Measurements from ENCODE around the gene ADAMTS17. TPM values are rescaled to one million over a fixed set of nuclear protein-coding genes. Genes with fewer than 3 reads are reported as not detected.

The ADAMTS17 gene
- total RNA-seq, 1 donor from 2014 or later: 0.83 TPM

DNA sequence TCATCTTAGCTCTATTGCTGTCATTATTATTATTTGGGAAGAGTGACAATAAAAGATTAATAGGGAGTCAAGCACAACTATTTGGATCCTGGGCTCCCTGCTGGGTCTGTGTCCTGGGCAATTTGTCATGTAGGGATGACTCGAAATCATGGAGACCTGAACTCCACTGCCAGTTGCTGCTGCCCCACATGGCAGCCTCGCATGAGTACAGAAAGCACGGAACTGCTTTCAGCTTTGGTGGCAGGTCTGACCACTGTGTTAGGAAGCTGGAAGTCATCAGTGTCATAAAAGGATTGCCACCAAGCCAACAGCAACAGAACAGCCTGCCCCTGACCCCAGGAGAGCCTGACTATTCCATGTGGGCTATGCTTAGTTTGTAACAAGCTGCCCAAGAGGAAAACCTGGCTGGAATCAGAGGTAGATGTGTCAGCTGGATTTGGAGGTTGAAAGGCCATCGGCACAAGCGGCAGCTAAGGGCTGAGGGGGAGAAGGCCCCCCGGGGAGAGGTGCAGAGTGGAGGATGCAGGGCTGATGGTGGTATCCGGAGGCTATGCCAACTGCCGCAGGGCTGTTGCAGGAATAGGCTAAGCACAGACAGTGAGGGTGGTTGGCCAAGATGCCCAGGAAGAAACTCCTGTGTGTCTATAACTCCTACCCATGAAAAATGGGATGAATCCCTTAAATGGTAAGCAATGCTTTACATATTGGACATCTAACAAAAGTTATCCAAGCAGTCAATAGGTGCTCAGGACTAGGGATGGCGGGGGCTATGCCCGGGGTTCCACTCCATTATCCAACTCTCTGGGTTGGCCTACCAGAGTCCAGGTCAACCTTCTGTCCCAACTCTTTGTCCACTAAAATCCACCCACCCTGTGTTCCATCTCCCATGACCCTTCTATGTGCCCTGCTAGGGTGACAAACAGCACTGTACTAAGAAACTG is 291.6 kb downstream of the ADAMTS17 start:
- Mint-ChIP-seq H3K27ac (no peak overlapping the region), H3K9me3 (peaks cover 4% of the 10 kb centered on the region), H3K27me3 (ENCODE audit: insufficient read depth) (no peaks in the 10 kb centered on the region), H3K4me1 (ENCODE audit: low read depth) (peaks cover 5% of the 10 kb centered on the region), H3K36me3 (ENCODE audit: low read depth) (no peaks in the 10 kb centered on the region), H3K4me3 (no peak overlapping the region)
- intact Hi-C loops (cut with micrococcal nuclease): no loop called here
- DNase-seq (ENCODE audit: low spot score): no peak

DNA sequence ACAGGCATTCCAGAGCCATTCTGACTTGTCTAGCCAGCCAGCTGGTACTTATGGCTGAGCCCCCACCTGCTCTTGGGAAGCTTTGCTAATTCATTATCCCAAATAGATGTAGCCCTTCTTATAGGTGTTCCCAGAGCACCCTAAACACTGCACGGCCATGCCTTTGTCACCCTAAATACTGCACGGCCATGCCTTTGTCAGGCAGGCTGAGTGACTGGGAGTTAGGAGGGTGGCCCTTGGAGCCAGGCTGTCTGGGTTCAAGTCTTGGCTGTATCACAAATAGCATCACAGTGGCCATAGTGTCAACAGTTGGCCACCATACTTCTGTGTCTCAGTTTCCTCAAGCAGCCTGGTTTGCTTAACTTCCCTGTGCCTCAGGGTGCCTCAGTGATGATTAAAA is 292.3 kb downstream of the ADAMTS17 start:
- Mint-ChIP-seq H3K27ac (no peak overlapping the region), H3K9me3 (peaks cover 4% of the 10 kb centered on the region), H3K36me3 (ENCODE audit: low read depth) (no peaks in the 10 kb centered on the region), H3K4me1 (ENCODE audit: low read depth) (peaks cover 5% of the 10 kb centered on the region), H3K4me3 (no peak overlapping the region), H3K27me3 (ENCODE audit: insufficient read depth) (no peaks in the 10 kb centered on the region)
- no peak for DNase-seq (ENCODE audit: low spot score)
- intact Hi-C loops (cut with micrococcal nuclease): no loop called here

DNA sequence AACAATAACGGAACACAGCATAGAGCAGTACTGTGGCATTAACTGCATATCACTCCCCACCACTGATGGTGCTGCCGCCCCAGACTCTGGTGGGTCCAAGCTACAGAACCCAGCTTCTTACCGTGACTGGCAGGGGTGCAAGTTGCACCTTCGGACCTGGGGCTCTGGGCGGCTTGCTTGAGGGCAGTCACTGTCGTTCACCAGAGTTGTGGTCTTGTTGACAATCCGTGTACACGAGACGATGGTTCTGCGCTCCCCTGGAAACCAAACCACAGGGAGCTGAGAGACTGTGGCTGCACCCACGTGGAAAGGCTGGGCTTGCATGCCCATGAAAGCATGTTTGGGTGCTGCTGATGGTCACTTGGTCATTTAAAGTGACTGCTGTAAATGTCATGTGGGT is 293.0 kb downstream of the ADAMTS17 start:
- H3K4me3 Mint-ChIP-seq: no peak overlapping the region
- peaks cover 11% of the 10 kb centered on the region for H3K4me1 Mint-ChIP-seq (ENCODE audit: low read depth)
- H3K9me3 Mint-ChIP-seq: peaks cover 4% of the 10 kb centered on the region
- no peaks in the 10 kb centered on the region for H3K27me3 Mint-ChIP-seq (ENCODE audit: insufficient read depth)
- no peak for DNase-seq (ENCODE audit: low spot score)
- intact Hi-C loops (cut with micrococcal nuclease): no loop called here
- H3K36me3 Mint-ChIP-seq (ENCODE audit: low read depth): no peaks in the 10 kb centered on the region
- no peak overlapping the region for H3K27ac Mint-ChIP-seq

DNA sequence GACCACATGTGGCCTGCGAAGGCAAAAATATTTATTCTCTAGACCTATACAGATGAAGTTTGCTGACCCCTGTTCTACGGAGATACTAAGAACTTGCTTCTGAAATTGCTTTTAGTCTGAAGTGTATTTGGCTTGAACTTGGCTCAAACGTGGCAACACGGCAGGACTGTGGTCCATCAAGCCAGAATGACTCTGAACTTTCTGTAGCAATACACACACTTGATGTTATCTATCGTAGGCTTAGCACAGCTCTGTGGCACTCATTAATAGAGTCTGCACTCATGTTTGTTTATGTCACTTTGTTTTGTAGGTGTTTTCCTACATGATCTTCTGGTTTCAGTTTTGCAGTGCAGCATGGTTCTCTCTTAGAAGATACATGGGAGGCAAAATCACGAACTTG is 298.1 kb downstream of the ADAMTS17 start:
- Mint-ChIP-seq H3K9me3 (peaks cover 4% of the 10 kb centered on the region), H3K36me3 (ENCODE audit: low read depth) (no peaks in the 10 kb centered on the region), H3K27me3 (ENCODE audit: insufficient read depth) (peaks cover 4% of the 10 kb centered on the region), H3K27ac (no peak overlapping the region), H3K4me3 (no peak overlapping the region), H3K4me1 (ENCODE audit: low read depth) (peaks cover 22% of the 10 kb centered on the region)
- intact Hi-C loops (cut with micrococcal nuclease): no loop called here
- DNase-seq (ENCODE audit: low spot score): no peak

DNA sequence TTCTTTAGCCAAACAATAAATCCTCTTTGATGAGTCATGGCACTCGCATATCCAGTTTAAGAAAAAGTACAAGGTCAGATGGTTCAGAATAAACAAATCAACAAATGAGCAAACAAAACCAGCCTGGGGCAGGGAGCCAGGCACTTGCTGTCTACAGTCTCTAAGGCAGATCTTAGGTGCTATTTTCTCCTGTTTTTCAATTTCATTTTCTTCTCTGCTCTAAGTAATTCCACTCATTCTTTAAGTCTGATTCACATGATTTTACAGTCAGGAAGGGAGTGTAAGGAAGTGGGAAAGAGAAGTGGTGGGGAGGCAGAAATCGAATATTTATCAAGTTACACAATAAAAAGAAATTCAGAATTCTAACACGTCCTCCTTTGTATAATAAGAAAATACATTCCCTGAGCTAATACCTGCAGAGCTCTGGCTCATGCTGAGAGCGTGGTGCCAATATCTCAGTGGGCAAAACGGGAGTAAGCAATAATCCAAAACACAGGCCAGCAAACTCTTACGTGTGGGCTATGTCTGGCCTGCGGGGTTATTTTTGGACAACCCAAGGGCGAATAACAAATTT is 298.6 kb downstream of the ADAMTS17 start:
- Mint-ChIP-seq H3K27ac (no peak overlapping the region), H3K4me3 (no peak overlapping the region), H3K27me3 (ENCODE audit: insufficient read depth) (peaks cover 4% of the 10 kb centered on the region), H3K4me1 (ENCODE audit: low read depth) (peaks cover 22% of the 10 kb centered on the region), H3K9me3 (peaks cover 4% of the 10 kb centered on the region), H3K36me3 (ENCODE audit: low read depth) (no peaks in the 10 kb centered on the region)
- no peak for DNase-seq (ENCODE audit: low spot score)
- intact Hi-C loops (cut with micrococcal nuclease): no loop called here

DNA sequence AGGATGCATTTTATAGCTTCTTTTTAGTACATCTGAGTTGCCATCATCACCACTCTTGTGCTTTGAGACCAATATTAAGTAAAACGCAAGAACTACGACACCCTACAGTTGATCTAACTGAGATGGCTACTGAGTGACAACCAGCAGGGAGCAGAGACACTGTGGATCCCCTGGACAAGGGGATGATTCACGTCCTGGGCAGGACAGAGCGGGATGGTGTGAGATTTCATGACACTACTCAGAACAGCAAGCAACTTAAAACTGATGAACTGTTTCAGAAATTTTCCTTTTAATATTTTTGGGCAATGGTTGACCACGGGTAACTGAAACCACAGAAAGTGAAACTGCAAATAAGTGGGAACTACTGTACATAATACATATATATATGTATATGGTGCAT is 299.2 kb downstream of the ADAMTS17 start:
- Mint-ChIP-seq H3K27ac (no peak overlapping the region), H3K4me1 (ENCODE audit: low read depth) (peaks cover 22% of the 10 kb centered on the region), H3K4me3 (no peak overlapping the region), H3K36me3 (ENCODE audit: low read depth) (no peaks in the 10 kb centered on the region), H3K27me3 (ENCODE audit: insufficient read depth) (peaks cover 4% of the 10 kb centered on the region), H3K9me3 (peaks cover 4% of the 10 kb centered on the region)
- intact Hi-C loops (cut with micrococcal nuclease): no loop called here
- DNase-seq (ENCODE audit: low spot score): no peak

DNA sequence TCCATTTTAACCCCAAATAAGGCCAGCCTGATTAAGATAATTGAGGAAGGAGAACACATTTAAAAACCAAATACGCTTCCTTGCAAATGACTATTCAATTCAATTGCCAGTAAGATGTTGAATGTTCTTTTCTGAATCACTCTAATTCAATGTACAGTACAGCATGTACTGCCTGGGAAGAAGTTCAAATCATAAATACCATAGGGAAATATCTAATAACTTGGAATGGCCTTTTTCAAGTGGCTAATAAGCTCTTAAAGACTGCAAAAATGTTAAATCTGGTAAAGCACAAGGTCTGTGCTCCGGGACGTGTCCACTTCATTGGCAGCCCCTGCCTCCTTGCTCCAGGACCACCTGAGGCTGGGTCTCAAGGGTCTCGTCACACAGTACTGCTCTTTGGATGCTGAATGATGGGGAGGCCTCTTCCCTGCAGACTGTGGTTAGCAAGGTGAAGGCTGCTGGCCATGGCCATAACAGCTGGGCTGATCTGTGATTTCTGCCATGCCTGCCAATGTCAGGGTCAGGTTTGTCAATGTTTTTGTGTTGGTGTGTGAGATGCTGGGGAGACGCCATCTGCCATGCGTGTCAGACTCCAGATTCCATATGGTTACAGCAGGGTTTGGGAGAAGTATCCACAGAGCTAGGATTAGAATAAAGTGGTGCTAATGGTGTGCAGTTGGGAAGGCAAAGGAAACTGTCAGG is 300.5 kb downstream of the ADAMTS17 start:
- H3K27ac Mint-ChIP-seq: no peak overlapping the region
- no peaks in the 10 kb centered on the region for H3K36me3 Mint-ChIP-seq (ENCODE audit: low read depth)
- peaks cover 22% of the 10 kb centered on the region for H3K4me1 Mint-ChIP-seq (ENCODE audit: low read depth)
- DNase-seq (ENCODE audit: low spot score): no peak
- no peaks in the 10 kb centered on the region for H3K9me3 Mint-ChIP-seq
- intact Hi-C loops (cut with micrococcal nuclease): loop anchor here (2.0 kb wide), 1 partner anchor 298 kb away; no protein-coding TSS in a partner anchor
- peaks cover 4% of the 10 kb centered on the region for H3K27me3 Mint-ChIP-seq (ENCODE audit: insufficient read depth)
- H3K4me3 Mint-ChIP-seq: no peak overlapping the region

DNA sequence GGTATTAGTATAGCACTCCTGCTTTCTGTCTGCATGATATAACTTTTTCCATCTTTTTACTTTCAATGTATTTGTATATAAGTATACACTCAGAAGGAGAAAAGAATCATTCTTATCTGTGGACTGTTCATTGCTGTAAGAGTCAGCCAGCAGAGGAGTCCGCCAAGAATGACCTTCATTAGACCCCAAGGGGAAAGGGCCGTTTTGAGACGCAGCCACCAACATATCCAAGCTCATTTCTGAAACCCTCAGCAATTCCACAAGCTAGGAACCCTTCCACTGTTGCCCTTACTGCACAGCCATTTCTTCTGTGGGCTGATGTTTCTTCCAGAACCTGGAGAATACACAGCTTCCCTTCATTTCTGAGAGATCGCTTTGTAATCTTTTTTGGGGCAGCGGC is 301.8 kb downstream of the ADAMTS17 start:
- Mint-ChIP-seq H3K27ac (no peak overlapping the region), H3K9me3 (no peaks in the 10 kb centered on the region), H3K4me1 (ENCODE audit: low read depth) (peaks cover 22% of the 10 kb centered on the region), H3K36me3 (ENCODE audit: low read depth) (no peaks in the 10 kb centered on the region), H3K4me3 (no peak overlapping the region), H3K27me3 (ENCODE audit: insufficient read depth) (peaks cover 4% of the 10 kb centered on the region)
- DNase-seq (ENCODE audit: low spot score): no peak
- intact Hi-C loops (cut with micrococcal nuclease): loop anchor here (2.0 kb wide), 1 partner anchor 299 kb away; no protein-coding TSS in a partner anchor

DNA sequence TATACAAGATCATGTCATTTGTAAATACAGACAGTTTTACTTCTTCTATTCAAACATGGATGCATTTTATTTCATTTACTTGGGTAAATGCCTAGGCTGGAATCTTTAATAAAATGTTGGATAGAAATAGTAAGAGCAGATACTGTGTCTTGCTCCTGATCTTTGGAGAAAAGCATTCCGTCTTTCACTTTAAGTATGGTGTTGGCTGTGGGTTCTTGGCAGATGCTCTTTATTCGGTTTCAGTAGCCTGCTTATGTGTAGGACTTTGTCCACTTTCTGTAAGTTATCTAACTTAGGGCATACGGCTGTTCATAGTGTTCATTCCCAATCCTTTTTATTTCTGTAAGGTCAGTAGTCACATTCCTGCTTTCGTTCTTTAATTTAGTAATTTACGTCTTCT is 303.0 kb downstream of the ADAMTS17 start:
- peaks cover 15% of the 10 kb centered on the region for H3K4me1 Mint-ChIP-seq (ENCODE audit: low read depth)
- intact Hi-C loops (cut with micrococcal nuclease): no loop called here
- no peak overlapping the region for H3K4me3 Mint-ChIP-seq
- H3K9me3 Mint-ChIP-seq: no peaks in the 10 kb centered on the region
- H3K27ac Mint-ChIP-seq: no peak overlapping the region
- no peaks in the 10 kb centered on the region for H3K36me3 Mint-ChIP-seq (ENCODE audit: low read depth)
- no peak for DNase-seq (ENCODE audit: low spot score)
- peaks cover 4% of the 10 kb centered on the region for H3K27me3 Mint-ChIP-seq (ENCODE audit: insufficient read depth)

DNA sequence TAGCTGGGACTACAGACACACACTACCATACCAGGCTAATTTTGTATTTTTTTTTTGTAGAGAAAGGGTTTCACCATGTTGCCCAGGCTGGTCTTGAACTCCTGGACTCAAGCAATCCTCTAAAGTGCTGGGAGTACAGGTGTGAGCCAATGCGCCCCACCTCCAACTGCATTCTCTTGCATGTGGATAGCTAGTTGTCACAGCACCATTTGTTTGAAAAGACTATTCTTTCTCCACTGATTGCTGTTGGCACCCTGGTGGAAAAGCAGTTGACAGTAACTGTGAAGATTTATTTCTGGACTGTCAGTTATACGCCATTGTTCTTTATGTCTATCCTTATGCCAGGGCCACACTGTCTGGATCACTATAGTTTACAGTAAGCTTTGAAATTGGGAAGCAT is 303.9 kb downstream of the ADAMTS17 start:
- Mint-ChIP-seq H3K27me3 (ENCODE audit: insufficient read depth) (peaks cover 4% of the 10 kb centered on the region), H3K4me3 (no peak overlapping the region), H3K9me3 (no peaks in the 10 kb centered on the region), H3K36me3 (ENCODE audit: low read depth) (no peaks in the 10 kb centered on the region), H3K4me1 (ENCODE audit: low read depth) (peaks cover 7% of the 10 kb centered on the region), H3K27ac (no peak overlapping the region)
- intact Hi-C loops (cut with micrococcal nuclease): no loop called here
- no peak for DNase-seq (ENCODE audit: low spot score)

DNA sequence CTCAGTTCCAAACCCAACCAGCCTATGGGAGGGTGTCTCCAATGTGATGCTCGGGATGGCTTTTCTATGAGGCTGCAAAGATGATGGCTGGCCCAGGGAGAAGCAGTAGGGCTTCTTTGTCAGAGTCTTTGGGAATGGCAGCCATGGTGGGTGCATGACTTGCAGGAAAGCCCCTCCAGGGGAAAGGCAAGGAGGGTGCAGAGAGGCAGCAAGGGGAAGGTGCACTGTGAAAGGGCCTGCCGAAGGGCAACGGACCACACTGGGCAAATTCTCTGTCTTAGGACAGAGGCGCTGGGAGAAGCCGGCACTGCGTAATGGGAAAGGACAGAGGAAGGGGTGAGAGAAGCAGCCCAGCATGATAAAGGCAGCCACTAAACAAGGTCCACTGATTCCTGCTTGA is 305.8 kb downstream of the ADAMTS17 start:
- intact Hi-C loops (cut with micrococcal nuclease): no loop called here
- H3K4me1 Mint-ChIP-seq (ENCODE audit: low read depth): no peaks in the 10 kb centered on the region
- DNase-seq (ENCODE audit: low spot score): no peak
- no peaks in the 10 kb centered on the region for H3K36me3 Mint-ChIP-seq (ENCODE audit: low read depth)
- H3K27ac Mint-ChIP-seq: no peak overlapping the region
- no peak overlapping the region for H3K4me3 Mint-ChIP-seq
- no peaks in the 10 kb centered on the region for H3K9me3 Mint-ChIP-seq
- H3K27me3 Mint-ChIP-seq (ENCODE audit: insufficient read depth): peaks cover 4% of the 10 kb centered on the region

DNA sequence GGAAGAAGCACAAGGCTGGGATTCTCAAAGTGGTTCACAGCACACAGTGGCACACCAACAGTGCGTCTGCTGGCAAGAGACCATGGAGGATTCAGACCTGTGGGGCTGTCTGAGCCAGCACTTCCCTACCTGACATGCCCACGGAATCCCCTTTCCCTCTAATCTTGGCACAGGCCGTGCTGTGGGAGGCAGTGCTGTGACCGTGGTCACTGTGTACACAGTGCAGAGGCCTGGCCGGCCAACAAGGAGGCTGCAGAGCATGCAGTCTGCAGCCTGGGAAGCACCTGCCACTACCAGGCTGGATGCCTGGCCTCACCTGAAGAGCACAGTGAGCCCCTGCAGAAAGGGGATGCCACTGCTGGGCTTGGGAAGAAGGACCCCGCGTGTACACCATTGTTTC is 307.6 kb downstream of the ADAMTS17 start:
- H3K4me1 Mint-ChIP-seq (ENCODE audit: low read depth): no peaks in the 10 kb centered on the region
- no peak overlapping the region for H3K27ac Mint-ChIP-seq
- peaks cover under 1% of the 10 kb centered on the region for H3K9me3 Mint-ChIP-seq
- DNase-seq (ENCODE audit: low spot score): no peak
- no peak overlapping the region for H3K4me3 Mint-ChIP-seq
- H3K27me3 Mint-ChIP-seq (ENCODE audit: insufficient read depth): no peaks in the 10 kb centered on the region
- H3K36me3 Mint-ChIP-seq (ENCODE audit: low read depth): no peaks in the 10 kb centered on the region
- intact Hi-C loops (cut with micrococcal nuclease): no loop called here

Data from activated T-helper 1 cell treated with anti-CD3 and anti-CD28 coated beads, Interleukin-12 subunit alpha, Interleukin-12 subunit beta, Interleukin-2, Interleukin-4 antibody, amounts not matched to agents 30 ng/mL and 10 ng/mL and 1 ng/mL, durations not matched to agents 14 hours and 24 hours and 36 hours (primary cell).